Gastroesophageal sphincter (tissue), 3 donors: ENCODE data around the gene DUSP3.

Experiments used
- CTCF ChIP-seq, 4 experiments: fragments of 200-600 bp in 2 of 4; fragments of 450-650 bp in 2 of 4; sonication (generic) in 1 of 4; IDR thresholded peaks; one replicate each; pipeline ENCODE4 v1.5.1; 2017 to 2019; ENCODE audit warnings: antibody characterized with exemption in 4 of 4, mild to moderate bottlenecking in 2 of 4, moderate library complexity in 2 of 4
- EP300 ChIP-seq: sonication (generic); formaldehyde crosslinking; IDR thresholded peaks from one replicate; pipeline ENCODE4 v1.6.1; 2017; ENCODE audit warnings: antibody characterized with exemption, mild to moderate bottlenecking
- POLR2A ChIP-seq, 2 donors: fragments of 450-650 bp; IDR thresholded peaks; one replicate each; pipeline ENCODE4 v1.6.1; 2017; ENCODE audit warnings: antibody characterized with exemption in 2 of 2, mild to moderate bottlenecking in 2 of 2, moderate library complexity in 1 of 2
- POLR2AphosphoS5 ChIP-seq: sonication (generic); formaldehyde crosslinking; IDR thresholded peaks from one replicate; pipeline ENCODE4 v1.6.1; 2017; ENCODE audit warnings: antibody characterized with exemption

GRCh38 chr17:43767713-43768059 lies 11.1 kb downstream of the DUSP3 start:
- TF ChIP-seq CTCF (IDR thresholded peaks at IDR 0.05) (no peak), POLR2AphosphoS5 (no peak), EP300 (no peak), POLR2A (IDR thresholded peaks at IDR 0.05) (no peak)
